GM12878 (cell line): ENCODE data around the gene SHISA6. TPM values are rescaled to one million over a fixed set of nuclear protein-coding genes. Genes with fewer than 3 reads are reported as not detected.
A peak's percentile ranks its signal among the peaks of the same experiment; 100 is the strongest.

ENCODE experiments used
- ATAC-seq: fragments of 200-7000 bp; cut with Tn5 transposase; 3 replicates; pipeline ENCODE4 v1.9.1; 2020; ENCODE audit warnings: mild to moderate bottlenecking, moderate library complexity
- BruUV-seq: library from RNA; stranded (reverse); fragments of 400-500 nt; replicated peaks from 2 replicates; lab custom pipeline; 2021; lab: Mats Ljungman, UMichigan
- CTCF ChIA-PET: fragments of 300-600 bp; sonication (Branson Sonifier 250); formaldehyde crosslinking; extraction: SDS; loops from one replicate; lab custom pipeline; 2021; ENCODE audit warnings: inconsistent platforms; lab: Yijun Ruan, JAX
- POLR2A ChIA-PET: fragments of 350-600 bp; formaldehyde crosslinking; extraction: SDS; loops from one replicate; lab custom pipeline; 2021; ENCODE audit warnings: inconsistent platforms; lab: Charles Lee
- RAD21 ChIA-PET: fragments of 300-600 bp; sonication (Branson Sonifier 250); formaldehyde crosslinking; loops from one replicate; lab custom pipeline; 2023; ENCODE audit warnings: antibody characterized with exemption; ENCODE audit not compliant: unreplicated experiment; lab: Charles Lee
- SMC1A ChIA-PET: fragments of 300-600 bp; sonication (Branson Sonifier 250); formaldehyde crosslinking; loops from one replicate; lab custom pipeline; 2023; ENCODE audit not compliant: unreplicated experiment, uncharacterized antibody; lab: Charles Lee
- DNase-seq: peaks from one replicate; pipeline ENCODE4 v3.0.0-alpha.2; 2011; ENCODE audit warnings: low read depth, low spot score
- FAIRE-seq: peaks from 3 replicates; lab custom pipeline; 2011; peaks lifted over from hg19 to GRCh38; lab: Jason Lieb, UNC
- H2AFZ ChIP-seq: 2 replicates; pipeline ENCODE4 v1.6.0; 2011; ENCODE audit warnings: low read depth, low read length, control low read depth; ENCODE audit not compliant: control insufficient read depth
- H3K27ac ChIP-seq: 2 replicates; pipeline ENCODE4 v1.5.1; 2011; ENCODE audit warnings: control low read depth; ENCODE audit not compliant: control insufficient read depth, insufficient read depth
- H3K27me3 ChIP-seq, 2 experiments: replicated peaks in 1 of 2; 2 replicates each; pipeline versions ENCODE4 v1.6.0 to v1.6.1; 2011; ENCODE audit warnings: low read length in 1 of 2; ENCODE audit not compliant: control insufficient read depth in 2 of 2, insufficient read depth in 2 of 2
- H3K36me3 ChIP-seq, 2 experiments: 2 replicates each; pipeline ENCODE4 v1.5.1; 2011; ENCODE audit warnings: low read length in 1 of 2; ENCODE audit not compliant: control insufficient read depth in 2 of 2, insufficient read depth in 2 of 2
- H3K4me1 ChIP-seq: 2 replicates; pipeline ENCODE4 v1.6.1; 2011; ENCODE audit warnings: mild to moderate bottlenecking, low read length, moderate library complexity, mixed read lengths; ENCODE audit not compliant: control insufficient read depth, insufficient read depth
- H3K4me2 ChIP-seq: 2 replicates; pipeline ENCODE4 v1.6.0; 2011; ENCODE audit warnings: control low read depth; ENCODE audit not compliant: control insufficient read depth, insufficient read depth
- H3K4me3 ChIP-seq: fragments of 200-600 bp; sonication (generic); 2 replicates; pipeline ENCODE4 v1.5.1; 2016
- H3K79me2 ChIP-seq: 2 replicates; pipeline ENCODE4 v1.6.0; 2011; ENCODE audit warnings: low read length; ENCODE audit not compliant: control insufficient read depth, insufficient read depth
- H3K9ac ChIP-seq: 2 replicates; pipeline ENCODE4 v1.8.0; 2011; ENCODE audit warnings: low read length, control low read depth, mixed read lengths; ENCODE audit not compliant: control insufficient read depth, insufficient read depth
- H3K9me3 ChIP-seq: replicated peaks from 3 replicates; pipeline ENCODE4 v1.5.1; 2011; ENCODE audit warnings: mild to moderate bottlenecking, low read length; ENCODE audit not compliant: control insufficient read depth, insufficient read depth
- H4K20me1 ChIP-seq: 2 replicates; pipeline ENCODE4 v1.6.0; 2011; ENCODE audit not compliant: control insufficient read depth, insufficient read depth
- CHD4 ChIP-seq: fragments of 200-600 bp; sonication (generic); IDR thresholded peaks from 2 replicates; pipeline ENCODE4 v1.6.1; 2016; ENCODE audit warnings: mild to moderate bottlenecking
- EGR1 ChIP-seq, 2 experiments: IDR thresholded peaks; 1 replicate in 1 of 2; 2 replicates in 1 of 2; pipeline ENCODE4 v1.6.1; 2011 to 2012; ENCODE audit warnings: low read depth in 2 of 2, low read length in 2 of 2, borderline replicate concordance in 1 of 2, mild to moderate bottlenecking in 1 of 2, moderate library complexity in 1 of 2
- EP300 ChIP-seq, 2 experiments: fragments of 150-350 bp in 1 of 2; IDR thresholded peaks; 2 replicates each; pipeline ENCODE4 v1.6.1; 2011 to 2012; ENCODE audit warnings: low read depth in 2 of 2, low read length in 2 of 2, borderline replicate concordance in 1 of 2, improper control_type of control experiment in 1 of 2, inconsistent platforms in 1 of 2; ENCODE audit not compliant: control insufficient read depth in 1 of 2
- GABPA ChIP-seq: IDR thresholded peaks from 2 replicates; pipeline ENCODE4 v1.6.1; 2014; ENCODE audit warnings: antibody characterized with exemption, low read depth, mild to moderate bottlenecking, inconsistent platforms
- HCFC1 ChIP-seq: fragments of 150-350 bp; IDR thresholded peaks from 2 replicates; pipeline ENCODE4 v1.6.1; 2014; ENCODE audit warnings: low read length
- NFIC ChIP-seq: IDR thresholded peaks from 2 replicates; pipeline ENCODE4 v1.6.1; 2012; ENCODE audit warnings: low read depth, mild to moderate bottlenecking, inconsistent platforms, low read length, moderate library complexity
- PBX3 ChIP-seq: IDR thresholded peaks from 2 replicates; pipeline ENCODE4 v1.6.1; 2011; ENCODE audit warnings: mild to moderate bottlenecking, low read depth, low read length, moderate library complexity; ENCODE audit not compliant: insufficient replicate concordance
- RAD21 ChIP-seq: IDR thresholded peaks from 2 replicates; pipeline ENCODE4 v1.6.1; 2011; ENCODE audit warnings: mild to moderate bottlenecking, low read depth, low read length, moderate library complexity; ENCODE audit not compliant: insufficient read depth
- SMAD5 ChIP-seq: IDR thresholded peaks from 2 replicates; pipeline ENCODE4 v1.6.1; 2016; ENCODE audit warnings: antibody characterized with exemption, low read depth
- SMARCA5 ChIP-seq: fragments of 450-650 bp; IDR thresholded peaks from 2 replicates; pipeline ENCODE4 v1.6.1; 2017; ENCODE audit warnings: mild to moderate bottlenecking
- TARDBP ChIP-seq: IDR thresholded peaks from 2 replicates; pipeline ENCODE4 v1.6.1; 2016; ENCODE audit warnings: borderline replicate concordance
- YBX1 ChIP-seq: fragments of 450-650 bp; IDR thresholded peaks from 2 replicates; pipeline ENCODE4 v1.6.1; 2016; ENCODE audit warnings: antibody characterized with exemption
- WGBS: methylation state at CpG from one replicate; pipeline ENCODE4 v1.1.6; 2016; ENCODE audit warnings: low lambda C conversion rate; ENCODE audit not compliant: insufficient replicate concordance, insufficient coverage; ENCODE audit errors: missing lambda C conversion rate; 5-methylcytosine and 5-hydroxymethylcytosine counted together
- in situ Hi-C: fragments of 300-500 bp; cut with MboI; formaldehyde crosslinking; loops from 9 replicates; pipeline ENCODE4 v1.14.3; 2018; ENCODE audit warnings: mixed read lengths
- intact Hi-C: fragments of 100-400 bp; cut with micrococcal nuclease; formaldehyde crosslinking; loops from one replicate; pipeline ENCODE4 v1.14.2; 2022; ENCODE audit not compliant: unreplicated experiment
- polyA plus RNA-seq, 11 experiments: library from polyadenylated mRNA; depleted of rRNA in 4 of 11; unstranded in 6 of 11; stranded (reverse) in 5 of 11; fragments of >200 nt; fragmentation: Nextera tagmentation in 4 of 11; fragmentation: Illumina TruSeq in 1 of 11; extraction: Ambion mirVana in 4 of 11; extraction: Trizol in 1 of 11; gene quantifications; 1 replicate in 1 of 11; 2 replicates in 10 of 11; pipeline versions ENCODE4 v1.2.1 to v1.2.3, GENCODE V29; 2011 to 2016; ENCODE audit warnings: inconsistent platforms in 2 of 11, missing spikeins in 2 of 11, low read depth in 1 of 11
- total RNA-seq, 4 experiments: library from RNA; depleted of rRNA in 3 of 4; stranded (reverse); fragments of >200 nt in 3 of 4; fragmentation: Illumina TruSeq in 1 of 4; extraction: Trizol in 1 of 4; gene quantifications; 2 replicates each; pipeline versions ENCODE4 v1.2.1 to v1.2.3, GENCODE V29; 2013 to 2021
- TF ChIP-seq, protein P1 (sequence below), 3 experiments: IDR thresholded peaks in 2 of 3; conservative IDR thresholded peaks in 1 of 3; 2 replicates each; pipeline ENCODE4 v1.5.1; 2011; ENCODE audit warnings: low read depth in 3 of 3, low read length in 3 of 3, mild to moderate bottlenecking in 3 of 3, control low read depth in 2 of 3, moderate library complexity in 2 of 3, inconsistent platforms in 1 of 3, mixed read lengths in 1 of 3; ENCODE audit not compliant: control insufficient read depth in 2 of 3, insufficient read depth in 1 of 3; ENCODE audit errors: extremely low read depth in 1 of 3

The SHISA6 gene
- total and polyA plus RNA-seq, 10 of the 15 experiments (the other 5 are each of a cell fraction or from before 2014, with no cell fraction given), result not detected

DNA sequence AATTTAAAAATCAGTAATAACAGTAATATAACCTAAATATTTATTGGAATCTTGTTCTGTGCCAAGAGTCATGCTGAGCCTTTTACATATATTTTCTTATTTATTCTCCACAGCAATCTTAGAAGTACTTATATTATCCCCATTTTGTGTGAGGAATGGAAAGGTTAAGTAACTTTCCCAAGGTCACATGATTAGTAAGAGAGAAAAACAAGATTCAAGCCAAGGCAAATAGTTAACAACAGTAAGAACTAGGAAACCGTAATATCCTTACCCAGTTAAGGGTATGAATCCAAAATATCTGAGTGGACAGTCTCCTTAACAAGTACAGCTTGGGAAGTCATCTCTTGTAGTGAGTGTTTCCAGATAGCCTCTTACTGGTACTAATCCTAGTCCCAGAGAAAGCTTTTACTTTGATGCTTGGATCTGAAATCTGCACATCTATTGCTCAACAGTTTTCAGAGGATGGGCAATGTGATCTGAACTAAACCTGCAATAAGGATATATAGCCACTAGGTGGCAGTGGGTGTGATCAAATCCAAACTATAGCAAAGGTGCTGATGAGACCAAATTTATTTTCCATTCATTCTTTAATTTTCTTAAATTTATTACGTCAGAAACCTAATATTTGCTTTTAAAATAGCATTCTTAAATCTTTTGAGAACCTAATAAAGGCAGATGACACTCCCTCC, 23.3 kb downstream of the SHISA6 start:
- H3K79me2 ChIP-seq, result no peaks in the 10 kb centered on the region
- no peak overlapping the region for H3K9ac ChIP-seq
- DNase-seq (no peak), ATAC-seq (no peak), FAIRE-seq (no peak)
- H3K4me2 ChIP-seq, result no peak overlapping the region
- no TSS peak for BruUV-seq
- ChIA-PET SMC1A (no interaction called here), CTCF (no interaction called here), RAD21 (no interaction called here)
- H3K36me3 ChIP-seq, result no peaks in the 10 kb centered on the region
- H3K27me3 ChIP-seq, result no peaks in the 10 kb centered on the region
- H3K27ac ChIP-seq, result no peak overlapping the region
- H4K20me1 ChIP-seq, result no peaks in the 10 kb centered on the region
- no peak overlapping the region for H3K4me3 ChIP-seq
- intact Hi-C loops, result no loop called here
- no peaks in the 10 kb centered on the region for H3K4me1 ChIP-seq
- H2AFZ ChIP-seq, result no peak overlapping the region
- 0% methylated on average over 2 of the region's 2 CpGs for WGBS
- H3K9me3 ChIP-seq, result no peaks in the 10 kb centered on the region; the same call in 2 of the 3 replicates
- TF ChIP-seq, protein P1, sequence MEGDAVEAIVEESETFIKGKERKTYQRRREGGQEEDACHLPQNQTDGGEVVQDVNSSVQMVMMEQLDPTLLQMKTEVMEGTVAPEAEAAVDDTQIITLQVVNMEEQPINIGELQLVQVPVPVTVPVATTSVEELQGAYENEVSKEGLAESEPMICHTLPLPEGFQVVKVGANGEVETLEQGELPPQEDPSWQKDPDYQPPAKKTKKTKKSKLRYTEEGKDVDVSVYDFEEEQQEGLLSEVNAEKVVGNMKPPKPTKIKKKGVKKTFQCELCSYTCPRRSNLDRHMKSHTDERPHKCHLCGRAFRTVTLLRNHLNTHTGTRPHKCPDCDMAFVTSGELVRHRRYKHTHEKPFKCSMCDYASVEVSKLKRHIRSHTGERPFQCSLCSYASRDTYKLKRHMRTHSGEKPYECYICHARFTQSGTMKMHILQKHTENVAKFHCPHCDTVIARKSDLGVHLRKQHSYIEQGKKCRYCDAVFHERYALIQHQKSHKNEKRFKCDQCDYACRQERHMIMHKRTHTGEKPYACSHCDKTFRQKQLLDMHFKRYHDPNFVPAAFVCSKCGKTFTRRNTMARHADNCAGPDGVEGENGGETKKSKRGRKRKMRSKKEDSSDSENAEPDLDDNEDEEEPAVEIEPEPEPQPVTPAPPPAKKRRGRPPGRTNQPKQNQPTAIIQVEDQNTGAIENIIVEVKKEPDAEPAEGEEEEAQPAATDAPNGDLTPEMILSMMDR (IDR thresholded peaks at IDR 0.05 in 2 of 3, conservative IDR thresholded peaks at IDR 0.05 in 1 of 3; ENCODE audit: control insufficient read depth in 2 of 3, extremely low read depth in 1 of 3, insufficient read depth in 1 of 3, low read depth in 3 of 3, low read length in 3 of 3), result peak in 2 of 3 experiments; percentile 18 to 26; a peak in 1 of 6 replicates
- no peak for TF ChIP-seq RAD21
- TF ChIP-seq, all 136 proteins: peak for 1
- POLR2A ChIA-PET, result no interaction called here
- in situ Hi-C loops, result loop anchor here (10.0 kb wide), 1 partner anchor 260 kb away; no protein-coding TSS in a partner anchor

- Histone ChIP-seq H3K4me1 (no peaks in the 10 kb centered on the region), H4K20me1 (no peaks in the 10 kb centered on the region), H3K9me3 (no peaks in the 10 kb centered on the region; the same call in 2 of the 3 replicates), H3K27me3 (no peaks in the 10 kb centered on the region), H3K36me3 (no peaks in the 10 kb centered on the region), H3K27ac (no peak overlapping the region), H3K9ac (no peak overlapping the region), H3K4me2 (no peak overlapping the region), H3K4me3 (no peak overlapping the region), H3K79me2 (no peaks in the 10 kb centered on the region), H2AFZ (no peak overlapping the region)
- ChIA-PET CTCF (no interaction called here), SMC1A (no interaction called here), POLR2A (no interaction called here), RAD21 (no interaction called here)
- DNase-seq (no peak), FAIRE-seq (no peak), ATAC-seq (no peak)
- no TSS peak for BruUV-seq
- in situ Hi-C loops, result loop anchor here (10.0 kb wide), 1 partner anchor 257 kb away; no protein-coding TSS in a partner anchor
- intact Hi-C loops, result no loop called here
- WGBS, result 0% methylated on average over 1 of the region's 1 CpG
- no peak for TF ChIP-seq NFIC
- TF ChIP-seq YBX1, result no peak
- no peak for TF ChIP-seq EP300 (IDR thresholded peaks at IDR 0.05; ENCODE audit: borderline replicate concordance in 1 of 2, control insufficient read depth in 1 of 2, low read depth in 2 of 2, low read length in 2 of 2)
- TF ChIP-seq PBX3, result no peak
- TF ChIP-seq SMARCA5, result no peak
- no peak for TF ChIP-seq GABPA
- TF ChIP-seq EGR1 (IDR thresholded peaks at IDR 0.05; ENCODE audit: borderline replicate concordance in 1 of 2, low read depth in 2 of 2, low read length in 2 of 2), result no peak
- TF ChIP-seq TARDBP, result no peak
- TF ChIP-seq CHD4, result no peak
- no peak for TF ChIP-seq HCFC1
- no peak for TF ChIP-seq SMAD5
Observed at GRCh38 chr17:11267999-11268575, 27.1 kb downstream of the SHISA6 start.
